T-helper 2 cell treated with Interferon-gamma antibody and Interleukin-4, amounts not matched to agents 100 ng/mL and 5 ng/mL, for 36 hours (primary cell): Measurements from ENCODE around the gene NF1. TPM values are rescaled to one million over a fixed set of nuclear protein-coding genes. Genes with fewer than 3 reads are reported as not detected.
"Not testable (repeated sequence)": the region's sequence is repeated elsewhere in the genome, so short reads cannot be mapped to it uniquely, and the experiment has no call there.

Experiments
- intact Hi-C: fragments of 100-400 bp; cut with micrococcal nuclease; formaldehyde crosslinking; loops from one replicate; pipeline ENCODE4 v1.15.1; 2023
- total RNA-seq: library from RNA; stranded (reverse); gene quantifications from 2 replicates; pipeline ENCODE4 v1.2.3, GENCODE V29; 2022

Gene NF1
- total RNA-seq, 1 donor from 2014 or later = 24.4 TPM

- intact Hi-C loops = no loop called here
These were observed 80.5 kb downstream of the NF1 start for GRCh38 chr17:31175237-31175636.

DNA sequence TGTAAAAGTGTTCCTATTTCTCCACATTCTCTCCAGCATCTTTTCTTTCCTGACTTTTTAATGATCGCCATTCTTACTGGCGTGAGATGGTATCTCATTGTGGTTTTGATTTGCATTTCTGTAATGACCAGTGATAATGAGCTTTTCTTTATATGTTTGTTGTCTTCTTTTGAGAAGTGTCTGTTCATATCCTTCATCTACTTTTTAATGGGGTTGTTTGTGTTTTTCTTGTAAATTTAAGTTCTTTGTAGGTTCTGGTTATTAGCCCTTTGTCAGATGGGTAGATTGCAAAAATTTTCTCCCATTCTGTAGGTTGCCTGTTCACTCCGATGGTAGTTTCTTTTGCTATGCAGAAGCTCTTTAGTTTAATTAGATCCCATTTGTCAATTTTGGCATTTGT, 81.4 kb downstream of the NF1 start:
- intact Hi-C loops = not testable (repeated sequence)

GRCh38 chr17:31178951-31179350, 84.2 kb downstream of the NF1 start:
- intact Hi-C loops = not testable (repeated sequence)

DNA sequence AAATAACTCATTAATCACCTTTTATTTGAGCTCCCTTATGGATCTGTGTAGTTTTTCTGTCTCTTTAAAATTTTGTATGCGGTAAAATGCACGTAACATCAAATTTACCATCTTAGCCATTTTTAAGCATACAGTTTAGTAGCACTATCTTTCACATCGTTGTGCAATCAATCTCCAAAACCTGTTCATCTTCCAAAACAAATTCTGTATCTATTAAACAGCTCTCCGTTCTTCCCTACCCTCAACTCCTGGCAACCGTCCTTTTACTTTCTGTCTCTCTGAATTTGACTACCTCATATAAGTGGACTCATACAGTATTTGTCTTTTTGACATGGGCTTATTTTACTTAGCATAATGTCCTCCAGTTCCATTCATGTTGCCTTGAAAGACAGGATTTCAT, 100.5 kb downstream of the NF1 start:
- intact Hi-C loops = no loop called here

GRCh38 chr17:31198026-31198425, 103.2 kb downstream of the NF1 start:
- intact Hi-C loops = no loop called here

DNA sequence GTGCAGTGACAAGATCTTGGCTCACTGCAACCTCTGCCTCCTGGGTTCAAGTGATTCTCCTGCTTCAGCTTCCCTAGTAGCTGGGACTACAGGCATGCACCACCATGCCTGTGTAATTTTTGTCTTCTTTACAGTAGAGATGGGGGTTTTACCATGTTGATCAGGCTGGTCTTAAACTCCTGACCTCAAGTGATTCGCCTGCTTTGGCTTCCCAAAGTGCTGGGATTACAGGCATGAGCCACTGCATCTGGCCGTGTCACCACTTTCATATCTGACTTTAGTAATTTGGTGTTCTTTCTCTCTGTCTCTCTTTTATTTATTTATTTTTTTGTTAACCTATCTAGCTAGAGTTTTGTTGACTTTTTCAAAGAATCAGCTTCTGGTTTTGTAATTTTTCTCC, 103.9 kb downstream of the NF1 start:
- intact Hi-C loops = not testable (repeated sequence)

DNA sequence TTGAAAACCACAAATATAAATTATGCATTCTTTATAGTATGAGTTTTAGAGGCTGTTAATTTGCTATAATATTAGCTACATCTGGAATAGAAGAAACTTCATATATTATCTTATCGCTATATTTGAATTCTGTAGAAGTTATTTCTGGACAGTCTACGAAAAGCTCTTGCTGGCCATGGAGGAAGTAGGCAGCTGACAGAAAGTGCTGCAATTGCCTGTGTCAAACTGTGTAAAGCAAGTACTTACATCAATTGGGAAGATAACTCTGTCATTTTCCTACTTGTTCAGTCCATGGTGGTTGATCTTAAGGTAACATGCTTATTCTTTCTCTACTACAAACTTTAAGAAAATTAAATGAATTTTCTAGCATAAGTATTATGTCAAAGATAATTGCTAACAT, 105.5 kb downstream of the NF1 start:
- intact Hi-C loops = no loop called here

GRCh38 chr17:31202968-31203367, 108.2 kb downstream of the NF1 start:
- intact Hi-C loops = no loop called here

- intact Hi-C loops = no loop called here
These were observed 116.7 kb downstream of the NF1 start for GRCh38 chr17:31211352-31212012.

- intact Hi-C loops = loop anchor here (1.0 kb wide), 1 partner anchor 203 kb away; no protein-coding TSS in a partner anchor
These were observed 121.4 kb downstream of the NF1 start for GRCh38 chr17:31216031-31216751.

- intact Hi-C loops = no loop called here
These were observed 129.6 kb downstream of the NF1 start for GRCh38 chr17:31224366-31224765.

GRCh38 chr17:31225831-31226230, 131.1 kb downstream of the NF1 start:
- intact Hi-C loops = no loop called here

DNA sequence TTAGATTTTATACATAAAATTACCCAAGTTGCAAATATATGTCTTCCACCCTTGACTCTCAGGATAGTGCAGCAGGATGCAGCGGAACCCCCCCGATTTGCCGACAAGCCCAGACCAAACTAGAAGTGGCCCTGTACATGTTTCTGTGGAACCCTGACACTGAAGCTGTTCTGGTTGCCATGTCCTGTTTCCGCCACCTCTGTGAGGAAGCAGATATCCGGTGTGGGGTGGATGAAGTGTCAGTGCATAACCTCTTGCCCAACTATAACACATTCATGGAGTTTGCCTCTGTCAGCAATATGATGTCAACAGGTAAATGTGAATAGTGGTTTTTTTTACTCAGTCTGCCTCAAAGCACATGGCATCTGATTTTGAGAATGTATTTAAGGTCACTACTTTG, 131.6 kb downstream of the NF1 start:
- intact Hi-C loops = no loop called here

DNA sequence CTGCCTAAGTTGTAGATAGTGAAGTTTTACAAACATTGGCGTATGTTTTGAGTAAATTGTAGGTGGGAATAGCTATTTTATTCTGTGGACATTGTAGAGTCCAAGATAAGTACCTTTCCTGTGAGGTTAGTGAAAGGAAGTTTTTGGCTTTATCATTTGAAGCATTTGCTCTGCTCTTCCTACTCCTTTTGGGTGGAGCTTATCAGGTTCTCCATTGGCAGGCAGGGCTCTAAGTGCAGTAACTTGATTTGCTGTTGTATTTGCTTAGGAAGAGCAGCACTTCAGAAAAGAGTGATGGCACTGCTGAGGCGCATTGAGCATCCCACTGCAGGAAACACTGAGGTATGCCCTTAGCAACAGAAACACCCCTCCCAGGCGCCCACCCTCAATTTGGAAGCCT, 132.2 kb downstream of the NF1 start:
- intact Hi-C loops = no loop called here

DNA sequence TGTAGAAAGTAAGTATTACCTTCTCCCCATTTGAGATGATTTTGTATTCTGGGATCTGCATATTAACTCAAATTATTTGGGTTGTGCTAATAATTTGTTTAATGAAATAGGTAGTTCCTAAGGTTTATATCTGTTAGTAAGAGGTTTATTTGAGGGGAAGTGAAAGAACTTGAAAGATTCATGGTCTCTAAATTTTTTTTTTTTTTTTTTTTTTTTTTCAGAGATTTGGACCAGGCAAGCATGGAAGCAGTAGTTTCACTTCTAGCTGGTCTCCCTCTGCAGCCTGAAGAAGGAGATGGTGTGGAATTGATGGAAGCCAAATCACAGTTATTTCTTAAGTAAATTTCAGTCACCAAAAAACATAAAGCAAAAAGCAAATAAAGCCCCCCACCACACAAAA, 137.1 kb downstream of the NF1 start:
- intact Hi-C loops = no loop called here

DNA sequence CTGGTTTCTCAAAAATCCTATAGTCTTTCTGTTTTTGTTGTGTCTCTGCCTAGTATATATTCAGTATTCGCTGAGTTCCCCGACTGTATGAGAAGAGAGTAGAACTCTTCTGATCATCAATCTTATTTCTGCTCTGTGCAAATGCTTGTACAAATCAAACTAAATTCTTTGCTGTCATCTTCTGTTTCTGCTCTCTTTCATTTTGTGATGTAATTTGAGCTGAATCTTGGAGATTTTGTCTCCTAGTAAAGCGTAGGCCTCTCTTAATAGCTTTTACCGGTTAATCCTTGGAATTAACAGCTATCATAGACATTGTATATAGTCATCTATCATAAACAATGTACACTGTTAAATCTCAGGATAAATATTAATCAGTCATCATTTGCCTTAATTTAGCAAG, 140.3 kb downstream of the NF1 start:
- intact Hi-C loops = no loop called here

GRCh38 chr17:31236137-31236536, 141.4 kb downstream of the NF1 start:
- intact Hi-C loops = no loop called here

DNA sequence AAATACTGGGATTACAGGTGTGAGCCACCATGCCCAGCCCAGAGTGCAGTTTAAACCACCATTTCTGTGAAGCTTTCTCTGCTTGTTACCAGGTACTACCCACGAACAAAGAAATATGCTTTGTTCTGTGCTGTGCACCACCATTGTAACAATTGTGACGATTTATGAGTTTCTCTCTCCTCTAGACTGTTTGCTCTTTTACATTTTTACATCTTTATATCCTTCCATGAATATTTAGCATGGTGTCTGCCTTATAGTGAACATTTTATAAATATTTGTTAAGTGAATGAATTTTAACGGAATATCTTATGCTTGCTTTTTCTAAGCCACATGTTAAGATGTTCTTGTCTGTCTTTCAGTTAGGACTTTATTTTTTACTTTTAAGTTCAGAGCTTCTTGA, 141.9 kb downstream of the NF1 start:
- intact Hi-C loops = no loop called here

DNA sequence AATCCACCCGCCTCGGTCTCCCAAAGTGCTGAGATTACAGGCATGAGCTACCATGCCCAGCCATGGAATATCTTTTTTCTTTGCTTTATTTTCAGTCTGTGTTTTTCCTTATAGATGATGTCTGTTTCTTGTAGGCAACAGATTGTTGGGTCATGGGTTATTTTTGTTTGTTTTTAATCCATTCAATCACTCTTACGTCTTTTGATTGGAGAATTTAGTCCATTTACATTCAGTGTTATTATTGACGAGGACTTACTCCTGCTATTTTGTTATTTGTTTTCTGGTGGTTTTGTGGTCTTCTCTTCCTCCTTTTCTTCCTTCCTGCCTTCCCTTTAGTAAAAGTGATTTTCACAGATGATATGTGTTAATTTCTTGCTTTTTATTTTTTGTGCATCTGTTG, 146.3 kb downstream of the NF1 start:
- intact Hi-C loops = no loop called here

- intact Hi-C loops = no loop called here
These were observed 154.4 kb downstream of the NF1 start for GRCh38 chr17:31248986-31249834.

GRCh38 chr17:31249835-31250141, 155.0 kb downstream of the NF1 start:
- intact Hi-C loops = no loop called here

DNA sequence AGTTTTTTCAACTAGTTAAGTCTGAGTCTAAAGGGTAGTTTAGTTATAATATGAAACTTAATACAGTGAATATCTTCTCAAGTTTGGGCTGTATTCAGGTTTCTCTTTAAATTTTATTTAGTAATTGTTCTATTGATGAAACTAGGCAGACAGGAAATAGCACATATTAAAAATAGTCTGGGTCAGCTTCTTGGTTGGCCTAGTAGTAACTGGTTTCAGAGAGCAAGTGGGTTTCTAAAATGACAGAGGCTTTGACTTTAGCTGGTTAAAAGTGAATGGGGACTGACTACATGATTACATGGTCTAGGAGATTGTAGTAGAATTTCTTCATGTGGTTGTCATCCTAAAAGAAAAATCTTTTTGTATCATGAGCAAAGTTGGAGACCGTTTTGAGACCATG, 155.5 kb downstream of the NF1 start:
- intact Hi-C loops = no loop called here
